Measurements from ENCODE around the gene SPAG5. TPM values are rescaled to one million over a fixed set of nuclear protein-coding genes. Genes with fewer than 3 reads are reported as not detected.
"Not testable (repeated sequence)": the region's sequence is repeated elsewhere in the genome, so short reads cannot be mapped to it uniquely, and the experiment has no call there.

The SPAG5 gene
- total RNA-seq, 1 donor from 2014 or later: 8.3 TPM

GRCh38 chr17:28576758-28577465, 21.9 kb downstream of the SPAG5 start, which contains the start of gene ALDOC:
TSS of gene ALDOC (minus strand) at chr17:28576895. CDS start at chr17:28575532, 1,363 bp downstream.
- TF ChIP-seq POLR2AphosphoS5 (IDR thresholded peaks at IDR 0.05; ENCODE audit: insufficient read depth in 1 of 2, low read depth in 1 of 2) (peak; percentile 83 to 99), CTCF (IDR thresholded peaks at IDR 0.05) (no peak), POLR2A (IDR thresholded peaks at IDR 0.05) (peak; percentile 68 to 94)
- H3K9me3 ChIP-seq: no peaks in the 10 kb centered on the region
- H3K27me3 ChIP-seq: no peaks in the 10 kb centered on the region
- H3K4me1 ChIP-seq: peaks cover 19% of the 10 kb centered on the region
- intact Hi-C loops (cut with DNase I): no loop called here
- peak within 1 kb of the TSS; percentile 28 for H3K27ac ChIP-seq
- H3K36me3 ChIP-seq: no peaks in the 10 kb centered on the region
- H3K4me3 ChIP-seq: peak within 1 kb of the TSS; percentile 17 to 29
- no peak for DNase-seq (ENCODE audit: extremely low spot score in 2 of 2)

- H3K4me1 ChIP-seq: peaks cover 21% of the 10 kb centered on the region
- H3K27ac ChIP-seq; H3K27me3 ChIP-seq; DNase-seq (ENCODE audit: extremely low spot score in 2 of 2); H3K9me3 ChIP-seq; intact Hi-C loops (cut with DNase I); H3K36me3 ChIP-seq; H3K4me3 ChIP-seq: not testable (repeated sequence)
These were observed 22.8 kb downstream of the SPAG5 start for GRCh38 chr17:28576016-28576415.

- H3K27ac ChIP-seq: no peak overlapping the region
- no peak overlapping the region for H3K4me3 ChIP-seq
- no peaks in the 10 kb centered on the region for H3K9me3 ChIP-seq
- H3K27me3 ChIP-seq: no peaks in the 10 kb centered on the region
- no peak for DNase-seq (ENCODE audit: extremely low spot score in 2 of 2)
- no peaks in the 10 kb centered on the region for H3K36me3 ChIP-seq
- TF ChIP-seq POLR2AphosphoS5 (IDR thresholded peaks at IDR 0.05; ENCODE audit: insufficient read depth in 1 of 2, low read depth in 1 of 2) (no peak), CTCF (IDR thresholded peaks at IDR 0.05) (no peak), POLR2A (IDR thresholded peaks at IDR 0.05) (no peak)
- intact Hi-C loops (cut with DNase I): no loop called here
- peaks cover 27% of the 10 kb centered on the region for H3K4me1 ChIP-seq
These were observed 23.6 kb downstream of the SPAG5 start for GRCh38 chr17:28575126-28575795.

GRCh38 chr17:28574526-28574925, 24.3 kb downstream of the SPAG5 start:
- H3K4me1 ChIP-seq: peaks cover 33% of the 10 kb centered on the region
- H3K36me3 ChIP-seq: no peaks in the 10 kb centered on the region
- TF ChIP-seq POLR2AphosphoS5 (IDR thresholded peaks at IDR 0.05; ENCODE audit: insufficient read depth in 1 of 2, low read depth in 1 of 2) (no peak), CTCF (IDR thresholded peaks at IDR 0.05) (no peak), POLR2A (IDR thresholded peaks at IDR 0.05) (no peak)

GRCh38 chr17:28573966-28574480, 24.8 kb downstream of the SPAG5 start:
- DNase-seq (ENCODE audit: extremely low spot score in 2 of 2): no peak
- no peaks in the 10 kb centered on the region for H3K9me3 ChIP-seq
- no peak overlapping the region for H3K27ac ChIP-seq
- peaks cover 33% of the 10 kb centered on the region for H3K4me1 ChIP-seq
- H3K4me3 ChIP-seq: no peak overlapping the region
- intact Hi-C loops (cut with DNase I): no loop called here
- H3K36me3 ChIP-seq: no peaks in the 10 kb centered on the region
- H3K27me3 ChIP-seq: no peaks in the 10 kb centered on the region
- TF ChIP-seq POLR2A (IDR thresholded peaks at IDR 0.05): no peak
- TF ChIP-seq CTCF (IDR thresholded peaks at IDR 0.05): no peak
- TF ChIP-seq POLR2AphosphoS5 (IDR thresholded peaks at IDR 0.05; ENCODE audit: insufficient read depth in 1 of 2, low read depth in 1 of 2): no peak

More at GRCh38 chr17:28574526-28574925, 24.3 kb downstream of the SPAG5 start:
- Histone ChIP-seq H3K27ac (no peak overlapping the region), H3K4me3 (no peak overlapping the region), H3K27me3 (no peaks in the 10 kb centered on the region), H3K9me3 (no peaks in the 10 kb centered on the region)
- DNase-seq (ENCODE audit: extremely low spot score in 2 of 2): no peak
- intact Hi-C loops (cut with DNase I): no loop called here
